Measurements from ENCODE around the gene SUN5. TPM values are rescaled to one million over a fixed set of nuclear protein-coding genes. Genes with fewer than 3 reads are reported as not detected.

The SUN5 gene
- total RNA-seq, 1 experiment from 2014 or later = not detected

- no TSS peak for BruUV-seq (replicated peaks)
- Mint-ChIP-seq H3K4me3 (ENCODE audit: low read depth, unreplicated experiment) (no peak overlapping the region), H3K36me3 (ENCODE audit: insufficient read depth, unreplicated experiment) (no peaks in the 10 kb centered on the region), H3K27me3 (ENCODE audit: unreplicated experiment) (peaks cover 68% of the 10 kb centered on the region), H3K4me1 (ENCODE audit: low read depth, unreplicated experiment) (no peaks in the 10 kb centered on the region), H3K9me3 (ENCODE audit: low read depth, unreplicated experiment) (no peaks in the 10 kb centered on the region), H3K27ac (ENCODE audit: unreplicated experiment) (no peak overlapping the region)
- TF ChIP-seq CTCF (IDR thresholded peaks at IDR 0.05; ENCODE audit: unreplicated experiment) = no peak
- DNase-seq = no peak
- intact Hi-C loops (cut with micrococcal nuclease; ENCODE audit: unreplicated experiment) = no loop called here
- CTCF ChIA-PET = interaction anchor here (0.8 to 1.0 kb wide), 2 partner anchors 100 to 114 kb away, joined by 3 to 4 read pairs; no protein-coding TSS in a partner anchor
Observed at GRCh38 chr20:32966881-32967781, 37.1 kb downstream of the SUN5 start.

- CTCF ChIA-PET = no interaction called here
- intact Hi-C loops (cut with micrococcal nuclease; ENCODE audit: unreplicated experiment) = no loop called here
- no peaks in the 10 kb centered on the region for H3K9me3 Mint-ChIP-seq (ENCODE audit: low read depth, unreplicated experiment)
- TF ChIP-seq CTCF (IDR thresholded peaks at IDR 0.05; ENCODE audit: unreplicated experiment) = no peak
- peaks cover 76% of the 10 kb centered on the region for H3K27me3 Mint-ChIP-seq (ENCODE audit: unreplicated experiment)
- H3K4me3 Mint-ChIP-seq (ENCODE audit: low read depth, unreplicated experiment) = no peak overlapping the region
- H3K27ac Mint-ChIP-seq (ENCODE audit: unreplicated experiment) = no peak overlapping the region
- no peaks in the 10 kb centered on the region for H3K4me1 Mint-ChIP-seq (ENCODE audit: low read depth, unreplicated experiment)
- H3K36me3 Mint-ChIP-seq (ENCODE audit: insufficient read depth, unreplicated experiment) = no peaks in the 10 kb centered on the region
- no TSS peak for BruUV-seq (replicated peaks)
- no peak for DNase-seq
Observed at GRCh38 chr20:32966382-32966781, 37.9 kb downstream of the SUN5 start.

GRCh38 chr20:32965581-32966373, 38.5 kb downstream of the SUN5 start:
- no peak overlapping the region for H3K4me3 Mint-ChIP-seq (ENCODE audit: low read depth, unreplicated experiment)
- H3K4me1 Mint-ChIP-seq (ENCODE audit: low read depth, unreplicated experiment) = no peaks in the 10 kb centered on the region
- H3K27ac Mint-ChIP-seq (ENCODE audit: unreplicated experiment) = no peak overlapping the region
- no peak for TF ChIP-seq CTCF (IDR thresholded peaks at IDR 0.05; ENCODE audit: unreplicated experiment)
- H3K27me3 Mint-ChIP-seq (ENCODE audit: unreplicated experiment) = peaks cover 82% of the 10 kb centered on the region
- H3K36me3 Mint-ChIP-seq (ENCODE audit: insufficient read depth, unreplicated experiment) = no peaks in the 10 kb centered on the region
- no TSS peak for BruUV-seq (replicated peaks)
- intact Hi-C loops (cut with micrococcal nuclease; ENCODE audit: unreplicated experiment) = no loop called here
- CTCF ChIA-PET = interaction anchor here (0.6 kb wide), 1 partner anchor 55 kb away, joined by 13 read pairs; no protein-coding TSS in a partner anchor
- DNase-seq = no peak
- H3K9me3 Mint-ChIP-seq (ENCODE audit: low read depth, unreplicated experiment) = no peaks in the 10 kb centered on the region

DNA sequence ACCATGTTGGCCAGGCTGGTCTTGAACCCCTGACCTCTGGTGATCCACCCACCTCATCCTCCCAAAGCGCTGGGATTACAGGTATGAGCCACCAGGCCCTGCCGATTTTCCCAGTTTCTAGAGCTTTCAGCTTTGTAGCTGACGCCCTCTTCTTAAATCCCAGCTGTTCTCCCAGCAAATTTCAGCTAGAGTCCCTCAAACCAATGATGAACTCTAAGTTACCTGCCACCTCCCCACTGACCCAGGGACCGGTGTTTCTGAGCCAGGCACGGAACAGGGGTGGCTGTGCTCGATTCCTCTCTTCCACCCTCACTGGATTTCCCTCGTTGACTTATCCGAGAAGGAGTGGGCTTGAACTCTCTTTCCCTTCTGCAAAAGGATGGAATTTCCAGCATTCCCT, 39.1 kb downstream of the SUN5 start:
- CTCF ChIA-PET = interaction anchor here (0.6 kb wide), 1 partner anchor 55 kb away, joined by 13 read pairs; no protein-coding TSS in a partner anchor
- Mint-ChIP-seq H3K27me3 (ENCODE audit: unreplicated experiment) (peaks cover 84% of the 10 kb centered on the region), H3K36me3 (ENCODE audit: insufficient read depth, unreplicated experiment) (no peaks in the 10 kb centered on the region), H3K9me3 (ENCODE audit: low read depth, unreplicated experiment) (no peaks in the 10 kb centered on the region), H3K4me1 (ENCODE audit: low read depth, unreplicated experiment) (no peaks in the 10 kb centered on the region), H3K4me3 (ENCODE audit: low read depth, unreplicated experiment) (no peak overlapping the region), H3K27ac (ENCODE audit: unreplicated experiment) (no peak overlapping the region)
- intact Hi-C loops (cut with micrococcal nuclease; ENCODE audit: unreplicated experiment) = no loop called here
- no TSS peak for BruUV-seq (replicated peaks)
- DNase-seq = no peak
- no peak for TF ChIP-seq CTCF (IDR thresholded peaks at IDR 0.05; ENCODE audit: unreplicated experiment)

Measured in Calu3 (cell line).